ENCODE data around the gene C5orf47.

Gene C5orf47

GRCh38 chr5:174044466-174045254 lies 55.7 kb downstream of the C5orf47 start:
- DNase-seq (ENCODE audit: low read depth in 2 of 2) = no peak

DNA sequence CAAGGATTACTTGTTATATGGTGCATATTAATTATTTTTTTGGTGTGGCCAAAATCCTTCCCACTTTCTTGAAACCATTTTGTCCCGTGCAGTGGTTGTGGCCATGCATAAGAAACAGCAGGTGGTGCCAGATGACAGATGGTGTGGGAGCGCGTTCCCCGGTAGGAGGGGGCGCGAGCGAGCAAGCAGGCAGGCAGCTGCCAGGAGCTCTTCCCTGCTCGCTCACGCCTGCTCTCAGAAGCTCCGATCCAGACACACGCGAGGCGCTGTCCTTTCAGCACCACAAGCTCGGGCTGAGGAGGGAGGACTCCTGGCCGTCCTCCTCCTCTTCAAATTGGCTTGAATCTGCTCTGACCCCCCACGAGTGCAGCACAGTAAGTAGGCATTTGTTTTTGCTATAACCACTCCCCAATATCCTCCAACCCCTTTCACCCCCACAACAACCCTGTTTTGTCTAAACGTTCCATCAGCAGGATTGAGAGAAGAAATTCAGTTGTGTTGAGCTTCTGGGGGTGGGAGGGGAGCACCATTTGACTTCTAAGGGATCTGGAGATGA lies 56.6 kb downstream of the C5orf47 start, which contains the start of gene NSG2:
Gene NSG2 (plus strand): TSS at position 237 of the 556 bp plus-strand sequence. CDS start 1,050 bp downstream, outside the sequence.
- DNase-seq (ENCODE audit: low read depth in 2 of 2) = peak in 1 of 2 experiments; percentile 17

DNA sequence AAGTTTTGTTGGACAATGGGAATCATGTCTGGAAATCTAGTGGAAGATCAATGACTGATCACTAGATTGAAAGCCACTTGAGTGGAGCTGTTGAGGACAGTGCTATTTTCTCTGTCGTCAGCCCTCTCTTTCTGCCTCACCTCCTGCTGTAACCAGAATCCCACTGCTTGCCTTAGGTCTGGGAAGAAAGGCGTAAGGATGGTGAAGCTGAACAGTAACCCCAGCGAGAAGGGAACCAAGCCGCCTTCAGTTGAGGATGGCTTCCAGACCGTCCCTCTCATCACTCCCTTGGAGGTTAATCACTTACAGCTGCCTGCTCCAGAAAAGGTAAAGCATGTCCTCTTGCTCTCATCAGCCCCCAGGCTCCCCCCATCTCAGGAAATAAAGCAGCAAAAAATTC lies 57.6 kb downstream of the C5orf47 start:
- no peak for DNase-seq (ENCODE audit: low read depth in 2 of 2)

- no peak for DNase-seq (ENCODE audit: low read depth in 2 of 2)
Measured at GRCh38 chr5:174047472-174048099, 58.6 kb downstream of the C5orf47 start.

GRCh38 chr5:174052636-174053035 lies 63.7 kb downstream of the C5orf47 start:
- no peak for DNase-seq (ENCODE audit: low read depth in 2 of 2)

DNA sequence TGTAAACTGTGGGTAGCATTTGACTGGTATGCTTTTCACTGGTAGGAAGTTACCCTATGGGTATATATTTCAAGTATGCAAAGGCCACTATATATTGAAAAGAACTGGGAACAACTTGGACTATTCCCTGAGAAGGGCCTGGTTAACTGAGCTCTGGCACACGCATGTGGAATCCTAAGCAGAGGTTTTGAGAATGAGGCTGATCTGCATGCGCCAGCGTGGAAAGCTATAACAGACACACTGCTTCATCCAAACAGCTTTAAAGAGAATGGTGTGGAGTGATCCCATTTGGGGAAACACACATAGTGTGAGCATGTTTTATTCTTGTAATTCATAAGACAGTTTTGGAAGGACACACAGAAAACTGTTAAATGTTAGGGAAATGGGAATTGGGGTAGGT lies 64.9 kb downstream of the C5orf47 start:
- DNase-seq (ENCODE audit: low read depth in 2 of 2) = no peak
